Ascending aorta (tissue), 2 donors: Measurements from ENCODE around the gene KAT2B. TPM values are rescaled to one million over a fixed set of nuclear protein-coding genes. Genes with fewer than 3 reads are reported as not detected.

ENCODE experiments used
- DNase-seq, 2 donors: peaks; one replicate each; pipeline ENCODE4 v3.0.0-alpha.2; 2019; ENCODE audit warnings: low spot score in 2 of 2
- H3K27ac ChIP-seq, 2 donors: fragments of 200-600 bp; sonication (generic); one replicate each; pipeline ENCODE4 v1.5.1; 2016 to 2017; ENCODE audit warnings: mild to moderate bottlenecking in 1 of 2
- H3K27me3 ChIP-seq: fragments of 200-600 bp; sonication (generic); one replicate; pipeline ENCODE4 v1.5.1; 2017
- H3K36me3 ChIP-seq, 2 donors: fragments of 200-600 bp; sonication (generic); one replicate each; pipeline ENCODE4 v1.5.1; 2016
- H3K4me1 ChIP-seq, 2 donors: fragments of 200-600 bp; sonication (generic); one replicate each; pipeline ENCODE4 v1.5.1; 2016 to 2017; ENCODE audit warnings: mild to moderate bottlenecking in 1 of 2
- H3K4me3 ChIP-seq, 2 donors: fragments of 200-600 bp; sonication (generic); one replicate each; pipeline ENCODE4 v1.5.1; 2016 to 2017; ENCODE audit warnings: mild to moderate bottlenecking in 1 of 2
- H3K9me3 ChIP-seq, 2 donors: fragments of 200-600 bp; sonication (generic); one replicate each; pipeline ENCODE4 v1.5.1; 2016
- intact Hi-C: fragments of 100-400 bp; cut with DNase I; formaldehyde crosslinking; loops from one replicate; pipeline ENCODE4 v1.15.1; 2023
- total RNA-seq: library from RNA; depleted of rRNA; stranded (reverse); fragments of >200 nt; gene quantifications from one replicate; pipeline ENCODE4 v1.1.0, GENCODE V29; 2016
- TF ChIP-seq, protein P1 (sequence below), 3 experiments: fragments of 200-600 bp in 2 of 3; fragments of 450-650 bp in 1 of 3; sonication (generic) in 2 of 3; IDR thresholded peaks; one replicate each; pipeline ENCODE4 v1.5.1; 2016 to 2019; ENCODE audit warnings: antibody characterized with exemption in 3 of 3, mild to moderate bottlenecking in 1 of 3, moderate library complexity in 1 of 3

KAT2B gene
- total RNA-seq, 1 donor from 2014 or later: 10.5 TPM

DNA sequence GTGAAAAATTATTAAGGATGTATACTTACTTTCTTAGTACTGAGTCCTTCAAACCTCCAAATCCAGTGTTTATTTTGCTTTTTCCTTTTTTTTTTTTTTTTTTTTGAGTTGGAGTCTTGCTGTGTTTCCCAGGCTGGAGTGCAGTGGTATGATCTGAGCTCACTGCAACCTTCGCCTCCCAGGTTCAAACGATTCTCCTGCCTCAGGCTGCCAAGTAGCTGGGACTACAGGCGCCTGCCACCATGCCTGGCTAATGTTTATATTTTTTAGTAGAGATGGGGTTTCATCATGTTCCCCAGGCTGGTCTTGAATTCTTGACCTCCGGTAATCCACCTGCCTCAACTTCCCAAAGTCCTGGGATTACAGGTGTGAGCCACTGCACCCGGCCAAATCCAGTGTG is 67.5 kb downstream of the KAT2B start:
- H3K9me3 ChIP-seq: no peaks in the 10 kb centered on the region
- no peak overlapping the region for H3K4me3 ChIP-seq
- no peaks in the 10 kb centered on the region for H3K27me3 ChIP-seq
- H3K4me1 ChIP-seq: no peaks in the 10 kb centered on the region
- TF ChIP-seq, protein P1, sequence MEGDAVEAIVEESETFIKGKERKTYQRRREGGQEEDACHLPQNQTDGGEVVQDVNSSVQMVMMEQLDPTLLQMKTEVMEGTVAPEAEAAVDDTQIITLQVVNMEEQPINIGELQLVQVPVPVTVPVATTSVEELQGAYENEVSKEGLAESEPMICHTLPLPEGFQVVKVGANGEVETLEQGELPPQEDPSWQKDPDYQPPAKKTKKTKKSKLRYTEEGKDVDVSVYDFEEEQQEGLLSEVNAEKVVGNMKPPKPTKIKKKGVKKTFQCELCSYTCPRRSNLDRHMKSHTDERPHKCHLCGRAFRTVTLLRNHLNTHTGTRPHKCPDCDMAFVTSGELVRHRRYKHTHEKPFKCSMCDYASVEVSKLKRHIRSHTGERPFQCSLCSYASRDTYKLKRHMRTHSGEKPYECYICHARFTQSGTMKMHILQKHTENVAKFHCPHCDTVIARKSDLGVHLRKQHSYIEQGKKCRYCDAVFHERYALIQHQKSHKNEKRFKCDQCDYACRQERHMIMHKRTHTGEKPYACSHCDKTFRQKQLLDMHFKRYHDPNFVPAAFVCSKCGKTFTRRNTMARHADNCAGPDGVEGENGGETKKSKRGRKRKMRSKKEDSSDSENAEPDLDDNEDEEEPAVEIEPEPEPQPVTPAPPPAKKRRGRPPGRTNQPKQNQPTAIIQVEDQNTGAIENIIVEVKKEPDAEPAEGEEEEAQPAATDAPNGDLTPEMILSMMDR (IDR thresholded peaks at IDR 0.05): no peak
- intact Hi-C loops: no loop called here
- no peak for DNase-seq
- peaks cover 10 to 11% of the 10 kb centered on the region in 2 donors for H3K36me3 ChIP-seq
- H3K27ac ChIP-seq: no peak overlapping the region

DNA sequence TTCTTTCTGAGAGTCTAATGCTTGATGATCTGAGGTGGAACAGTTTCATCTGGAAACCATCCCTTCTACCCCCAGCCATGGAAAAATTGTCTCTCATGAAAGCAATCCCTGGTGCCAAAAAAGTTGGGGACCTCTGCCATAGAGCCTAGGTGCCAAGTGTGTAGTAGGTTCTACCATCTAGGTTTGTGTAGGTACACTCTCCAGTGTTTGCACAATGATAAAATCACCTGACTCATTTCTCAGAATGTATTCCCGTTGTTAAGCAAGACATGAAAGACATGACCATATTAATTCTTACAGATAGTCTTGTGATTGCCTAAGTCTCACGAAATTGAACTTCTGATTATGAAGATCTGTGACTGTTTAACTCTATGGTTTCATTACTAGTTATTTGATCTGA is 68.6 kb downstream of the KAT2B start:
- Histone ChIP-seq H3K36me3 (peaks cover 11 to 19% of the 10 kb centered on the region in 2 donors), H3K4me3 (no peak overlapping the region), H3K27me3 (no peaks in the 10 kb centered on the region), H3K27ac (no peak overlapping the region), H3K4me1 (no peaks in the 10 kb centered on the region), H3K9me3 (no peaks in the 10 kb centered on the region)
- TF ChIP-seq, protein P1 (IDR thresholded peaks at IDR 0.05): no peak
- no peak for DNase-seq
- intact Hi-C loops: no loop called here

DNA sequence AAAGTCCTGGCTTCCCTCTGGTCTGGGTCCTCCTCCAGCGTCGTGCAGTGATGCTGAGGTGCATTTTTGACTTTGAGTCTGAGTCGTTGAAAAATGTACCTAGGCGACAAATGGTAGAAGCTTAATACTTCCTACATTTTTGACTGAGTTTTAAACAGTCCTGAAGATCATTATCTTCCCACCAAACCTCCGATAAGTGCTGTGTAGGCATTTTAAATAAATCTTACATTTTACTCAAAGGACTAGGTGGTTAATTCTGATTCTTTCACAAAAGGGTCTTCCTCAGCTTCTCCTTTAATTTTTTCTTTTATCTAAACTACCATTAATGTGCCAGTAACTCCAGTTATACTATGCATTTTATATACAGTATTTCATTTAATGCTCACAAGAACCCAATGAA is 70.6 kb downstream of the KAT2B start:
- no peak for DNase-seq
- Histone ChIP-seq H3K9me3 (no peaks in the 10 kb centered on the region), H3K4me1 (no peaks in the 10 kb centered on the region), H3K36me3 (peaks cover 22 to 28% of the 10 kb centered on the region in 2 donors), H3K27me3 (no peaks in the 10 kb centered on the region), H3K4me3 (no peak overlapping the region), H3K27ac (no peak overlapping the region)
- TF ChIP-seq, protein P1 (IDR thresholded peaks at IDR 0.05): no peak
- intact Hi-C loops: no loop called here

- H3K36me3 ChIP-seq: peaks cover 32 to 33% of the 10 kb centered on the region in 2 donors
- no peak overlapping the region for H3K27ac ChIP-seq
- intact Hi-C loops: no loop called here
- no peaks in the 10 kb centered on the region for H3K4me1 ChIP-seq
- TF ChIP-seq, protein P1 (IDR thresholded peaks at IDR 0.05): no peak
- DNase-seq: no peak
- no peak overlapping the region for H3K4me3 ChIP-seq
- H3K9me3 ChIP-seq: no peaks in the 10 kb centered on the region
- H3K27me3 ChIP-seq: no peaks in the 10 kb centered on the region
Observed at GRCh38 chr3:20111836-20112235, 71.6 kb downstream of the KAT2B start.

DNA sequence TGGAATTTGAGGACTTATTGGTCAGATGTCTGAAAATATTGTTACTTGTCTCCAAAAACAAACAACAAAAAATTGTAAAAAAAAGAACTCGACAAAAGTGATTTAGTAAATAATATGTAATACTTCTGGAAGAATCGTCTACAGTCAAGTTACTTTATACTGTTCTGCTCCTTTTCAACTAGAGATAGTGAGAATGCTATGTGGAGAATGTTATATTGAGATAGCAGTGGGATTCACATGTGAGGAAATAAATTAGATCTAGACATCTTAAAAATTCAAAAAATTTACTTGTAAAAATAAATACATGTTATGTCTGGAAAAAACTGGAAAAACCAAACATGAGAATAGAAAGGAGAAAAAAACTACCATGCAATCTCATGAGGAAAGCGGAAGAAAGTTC is 80.8 kb downstream of the KAT2B start:
- TF ChIP-seq, protein P1 (IDR thresholded peaks at IDR 0.05): no peak
- Histone ChIP-seq H3K4me3 (no peak overlapping the region), H3K36me3 (peaks cover 10 to 58% of the 10 kb centered on the region in 2 donors), H3K27me3 (no peaks in the 10 kb centered on the region), H3K27ac (no peak overlapping the region), H3K9me3 (no peaks in the 10 kb centered on the region), H3K4me1 (no peaks in the 10 kb centered on the region)
- intact Hi-C loops: no loop called here
- DNase-seq: no peak

DNA sequence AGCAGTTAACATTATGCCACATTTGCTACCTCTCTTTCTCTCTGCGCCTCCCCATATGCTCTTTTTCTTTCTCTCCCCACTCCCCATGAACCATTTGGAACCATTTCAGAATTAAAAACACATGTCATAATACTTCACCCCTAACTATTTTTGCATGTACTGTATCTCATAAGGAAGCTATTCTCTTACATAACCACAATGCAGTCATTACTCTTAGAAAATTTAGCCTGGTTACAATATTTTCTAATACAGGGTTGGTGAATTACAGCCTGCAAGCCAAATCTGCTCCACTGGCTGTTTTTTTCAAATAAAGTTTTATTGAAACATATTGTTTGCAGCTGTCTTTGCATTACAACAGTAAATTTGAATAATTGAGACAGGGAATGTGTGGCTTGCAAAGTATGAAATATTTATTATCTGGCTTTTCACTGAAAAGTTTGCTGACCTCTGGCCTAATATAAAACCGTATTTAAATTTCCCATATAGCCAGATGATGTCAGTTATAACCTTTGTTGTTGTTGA is 82.9 kb downstream of the KAT2B start:
- H3K4me1 ChIP-seq: no peaks in the 10 kb centered on the region
- intact Hi-C loops: no loop called here
- TF ChIP-seq, protein P1 (IDR thresholded peaks at IDR 0.05): no peak
- peaks cover 14 to 68% of the 10 kb centered on the region in 2 donors for H3K36me3 ChIP-seq
- H3K9me3 ChIP-seq: no peaks in the 10 kb centered on the region
- no peak overlapping the region for H3K4me3 ChIP-seq
- no peak for DNase-seq
- no peak overlapping the region for H3K27ac ChIP-seq
- no peaks in the 10 kb centered on the region for H3K27me3 ChIP-seq
